Stimulated activated naive CD4-positive, alpha-beta T cell treated with Interleukin-2 at 50 U/mL for 16 hours (primary cell): ENCODE data around the gene SLCO1C1.

Source experiments
- DNase-seq: peaks from one replicate; lab custom pipeline; 2025; lab: John Stamatoyannopoulos, UW

Gene SLCO1C1

DNA sequence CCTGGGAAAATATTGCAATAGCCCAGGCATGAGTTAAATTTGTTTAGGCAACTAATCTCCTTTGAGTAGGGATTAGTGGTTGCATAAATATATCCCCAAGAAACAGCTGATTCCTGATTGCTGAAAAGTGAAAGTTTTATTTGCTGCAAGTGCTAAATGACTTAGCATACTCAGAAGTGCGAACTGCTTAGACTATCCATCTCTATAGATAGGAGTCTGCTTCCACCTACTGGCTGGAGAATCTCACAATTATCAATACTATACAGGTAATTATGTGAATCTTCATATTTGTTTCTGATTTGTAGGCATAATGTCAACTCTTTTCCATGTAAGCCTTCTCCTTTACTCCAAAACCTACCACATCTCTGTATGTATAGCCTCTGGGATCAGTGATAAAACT, 103.4 kb downstream of the SLCO1C1 start:
- DNase-seq: no peak

DNA sequence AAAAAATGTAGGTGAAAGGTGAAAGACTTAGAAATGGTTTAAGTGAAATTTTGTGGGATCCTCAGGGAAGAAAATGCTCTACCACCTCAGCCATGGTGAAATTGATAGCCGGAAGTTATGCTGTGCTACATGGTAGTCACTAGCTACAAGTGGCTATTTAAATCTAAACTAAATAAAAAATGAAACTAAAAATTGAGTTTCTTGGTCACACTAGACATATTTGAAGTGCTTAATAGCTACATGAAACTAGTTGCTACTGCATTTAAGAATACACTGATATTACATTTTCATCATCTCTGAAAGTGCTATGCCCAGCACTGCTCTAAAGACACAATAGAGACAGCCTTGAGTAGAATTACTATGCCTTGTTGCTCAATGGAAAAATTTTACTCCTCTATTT, 105.0 kb downstream of the SLCO1C1 start:
- DNase-seq: no peak

DNA sequence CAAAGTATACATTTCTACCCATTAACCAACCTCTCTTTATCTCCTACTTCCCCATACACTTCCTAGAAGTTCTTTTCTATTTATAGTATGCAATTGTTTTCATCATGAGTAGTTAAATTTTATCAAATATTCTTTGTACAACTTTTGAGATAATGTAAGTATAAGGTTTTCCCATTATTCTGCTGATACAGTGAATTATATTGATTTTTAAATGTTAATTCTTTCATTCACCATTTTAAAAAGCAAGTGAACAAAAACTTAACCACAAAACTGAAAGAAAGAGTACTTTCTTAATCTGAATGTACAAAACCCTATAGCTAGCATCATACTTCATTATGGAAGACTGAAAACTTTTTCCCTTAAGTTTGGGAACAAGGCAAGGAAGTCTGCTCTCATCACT, 105.9 kb downstream of the SLCO1C1 start:
- no peak for DNase-seq
